MCF 10A (cell line): ENCODE results near the gene DEDD. TPM values are rescaled to one million over a fixed set of nuclear protein-coding genes. Genes with fewer than 3 reads are reported as not detected.

Source experiments
- BruUV-seq: library from RNA; stranded (reverse); fragments of 400-500 nt; replicated peaks from 2 replicates; lab custom pipeline; 2021; lab: Mats Ljungman, UMichigan
- CTCF ChIA-PET: fragments of 300-600 bp; sonication (Branson Sonifier 250); formaldehyde crosslinking; extraction: SDS; loops from one replicate; lab custom pipeline; 2021; ENCODE audit warnings: antibody characterized with exemption, inconsistent platforms; lab: Yijun Ruan, JAX
- POLR2A ChIA-PET: fragments of 300-600, 350-650 bp; sonication (Branson Sonifier 250); formaldehyde crosslinking; extraction: SDS; loops from one replicate; lab custom pipeline; 2020; ENCODE audit warnings: antibody characterized with exemption, inconsistent platforms; lab: Yijun Ruan, JAX
- DNase-seq: peaks from one replicate; pipeline ENCODE4 v3.0.0-alpha.2; 2018; ENCODE audit not compliant: unreplicated experiment
- H3K27ac Mint-ChIP-seq: one replicate; pipeline ENCODE4 v1.8.0; 2022; ENCODE audit warnings: mild to moderate bottlenecking, low read depth, mixed read lengths; ENCODE audit not compliant: unreplicated experiment
- H3K27me3 Mint-ChIP-seq: one replicate; pipeline ENCODE4 v1.8.0; 2022; ENCODE audit warnings: mixed read lengths; ENCODE audit not compliant: insufficient read depth, unreplicated experiment
- H3K36me3 Mint-ChIP-seq: one replicate; pipeline ENCODE4 v1.8.0; 2022; ENCODE audit warnings: mild to moderate bottlenecking, moderate library complexity, mixed read lengths; ENCODE audit not compliant: insufficient read depth, unreplicated experiment
- H3K4me1 Mint-ChIP-seq: one replicate; pipeline ENCODE4 v1.8.0; 2022; ENCODE audit warnings: mixed read lengths; ENCODE audit not compliant: insufficient read depth, unreplicated experiment
- H3K4me3 Mint-ChIP-seq: one replicate; pipeline ENCODE4 v1.8.0; 2022; ENCODE audit warnings: mild to moderate bottlenecking, moderate library complexity, mixed read lengths; ENCODE audit not compliant: unreplicated experiment
- H3K9me3 Mint-ChIP-seq: one replicate; pipeline ENCODE4 v1.8.0; 2022; ENCODE audit warnings: mixed read lengths; ENCODE audit not compliant: unreplicated experiment
- intact Hi-C: fragments of 100-400 bp; cut with micrococcal nuclease; formaldehyde crosslinking; loops from 2 replicates; pipeline ENCODE4 v1.14.1; 2022
- total RNA-seq: library from RNA; stranded (reverse); gene quantifications from 2 replicates; pipeline ENCODE4 v1.2.3, GENCODE V29; 2022
- TF ChIP-seq, protein P1 (sequence below): fragments of 200-600 bp; IDR thresholded peaks from one replicate; pipeline ENCODE4 v1.8.0; 2022; ENCODE audit warnings: antibody characterized with exemption, mild to moderate bottlenecking; ENCODE audit not compliant: unreplicated experiment

DEDD gene
- total RNA-seq, 1 experiment from 2014 or later = 73.6 TPM

GRCh38 chr1:161131523-161132409, 701 bp downstream of the DEDD start:
- Mint-ChIP-seq H3K36me3 (peaks cover 55% of the 10 kb centered on the region), H3K9me3 (no peaks in the 10 kb centered on the region), H3K4me3 (no peak overlapping the region), H3K27ac (no peak overlapping the region), H3K27me3 (no peaks in the 10 kb centered on the region), H3K4me1 (peaks cover 30% of the 10 kb centered on the region)
- BruUV-seq = no TSS peak
- CTCF ChIA-PET = interaction anchor here (0.5 to 1.4 kb wide), 7 partner anchors 10 to 296 kb away, joined by 3 to 5 read pairs (median 3); no protein-coding TSS in a partner anchor
- intact Hi-C loops = loop anchor here (1.0 to 10.0 kb wide), 3 partner anchors 16 to 87 kb away; partner anchors contain the start of gene USF1
- DNase-seq = peak; percentile 34
- POLR2A ChIA-PET = interaction anchor here (0.6 to 11.8 kb wide), 28 partner anchors 9 to 618 kb away, joined by 3 to 210 read pairs (median 4); partner anchors contain the start of genes DUSP12, F11R, NDUFS2 and PPOX
- TF ChIP-seq, protein P1, sequence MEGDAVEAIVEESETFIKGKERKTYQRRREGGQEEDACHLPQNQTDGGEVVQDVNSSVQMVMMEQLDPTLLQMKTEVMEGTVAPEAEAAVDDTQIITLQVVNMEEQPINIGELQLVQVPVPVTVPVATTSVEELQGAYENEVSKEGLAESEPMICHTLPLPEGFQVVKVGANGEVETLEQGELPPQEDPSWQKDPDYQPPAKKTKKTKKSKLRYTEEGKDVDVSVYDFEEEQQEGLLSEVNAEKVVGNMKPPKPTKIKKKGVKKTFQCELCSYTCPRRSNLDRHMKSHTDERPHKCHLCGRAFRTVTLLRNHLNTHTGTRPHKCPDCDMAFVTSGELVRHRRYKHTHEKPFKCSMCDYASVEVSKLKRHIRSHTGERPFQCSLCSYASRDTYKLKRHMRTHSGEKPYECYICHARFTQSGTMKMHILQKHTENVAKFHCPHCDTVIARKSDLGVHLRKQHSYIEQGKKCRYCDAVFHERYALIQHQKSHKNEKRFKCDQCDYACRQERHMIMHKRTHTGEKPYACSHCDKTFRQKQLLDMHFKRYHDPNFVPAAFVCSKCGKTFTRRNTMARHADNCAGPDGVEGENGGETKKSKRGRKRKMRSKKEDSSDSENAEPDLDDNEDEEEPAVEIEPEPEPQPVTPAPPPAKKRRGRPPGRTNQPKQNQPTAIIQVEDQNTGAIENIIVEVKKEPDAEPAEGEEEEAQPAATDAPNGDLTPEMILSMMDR = no peak

- no peaks in the 10 kb centered on the region for H3K27me3 Mint-ChIP-seq
- peaks cover 56% of the 10 kb centered on the region for H3K36me3 Mint-ChIP-seq
- intact Hi-C loops = loop anchor here (10.0 kb wide), 1 partner anchor 85 kb away; the partner anchor contains the start of gene USF1
- no peak for DNase-seq
- CTCF ChIA-PET = interaction anchor here (1.1 kb wide), 1 partner anchor 12 kb away, joined by 3 read pairs; no protein-coding TSS in a partner anchor
- BruUV-seq = no TSS peak
- H3K4me1 Mint-ChIP-seq = peaks cover 33% of the 10 kb centered on the region
- H3K9me3 Mint-ChIP-seq = no peaks in the 10 kb centered on the region
- no peak overlapping the region for H3K4me3 Mint-ChIP-seq
- POLR2A ChIA-PET = interaction anchor here (0.8 to 11.8 kb wide), 7 partner anchors 9 to 117 kb away, joined by 3 to 210 read pairs (median 4); partner anchors contain the start of genes F11R, PPOX and UFC1
- H3K27ac Mint-ChIP-seq = no peak overlapping the region
- TF ChIP-seq, protein P1 = no peak
Measured at GRCh38 chr1:161130266-161130665, 2.2 kb downstream of the DEDD start.

GRCh38 chr1:161128591-161129420, 3.7 kb downstream of the DEDD start:
- intact Hi-C loops = no loop called here
- POLR2A ChIA-PET = interaction anchor here (0.6 to 10.3 kb wide), 2 partner anchors 97 to 109 kb away, joined by 3 to 101 read pairs; partner anchors contain the start of genes F11R and TOMM40L
- TF ChIP-seq, protein P1 = no peak
- H3K4me1 Mint-ChIP-seq = peaks cover 29% of the 10 kb centered on the region
- H3K27me3 Mint-ChIP-seq = no peaks in the 10 kb centered on the region
- DNase-seq = no peak
- H3K9me3 Mint-ChIP-seq = no peaks in the 10 kb centered on the region
- BruUV-seq = no TSS peak
- H3K4me3 Mint-ChIP-seq = no peak overlapping the region
- H3K36me3 Mint-ChIP-seq = peaks cover 65% of the 10 kb centered on the region
- CTCF ChIA-PET = interaction anchor here (1.5 kb wide), 1 partner anchor 131 kb away, joined by 5 read pairs; no protein-coding TSS in a partner anchor
- no peak overlapping the region for H3K27ac Mint-ChIP-seq
